Fibroblast of gingiva (primary cell): ENCODE measurements around the gene ATP1A2.

Experiments used
- DNase-seq: peaks from one replicate; pipeline ENCODE4 v3.0.0-alpha.2; 2011; ENCODE audit warnings: low read depth

The ATP1A2 gene

DNA sequence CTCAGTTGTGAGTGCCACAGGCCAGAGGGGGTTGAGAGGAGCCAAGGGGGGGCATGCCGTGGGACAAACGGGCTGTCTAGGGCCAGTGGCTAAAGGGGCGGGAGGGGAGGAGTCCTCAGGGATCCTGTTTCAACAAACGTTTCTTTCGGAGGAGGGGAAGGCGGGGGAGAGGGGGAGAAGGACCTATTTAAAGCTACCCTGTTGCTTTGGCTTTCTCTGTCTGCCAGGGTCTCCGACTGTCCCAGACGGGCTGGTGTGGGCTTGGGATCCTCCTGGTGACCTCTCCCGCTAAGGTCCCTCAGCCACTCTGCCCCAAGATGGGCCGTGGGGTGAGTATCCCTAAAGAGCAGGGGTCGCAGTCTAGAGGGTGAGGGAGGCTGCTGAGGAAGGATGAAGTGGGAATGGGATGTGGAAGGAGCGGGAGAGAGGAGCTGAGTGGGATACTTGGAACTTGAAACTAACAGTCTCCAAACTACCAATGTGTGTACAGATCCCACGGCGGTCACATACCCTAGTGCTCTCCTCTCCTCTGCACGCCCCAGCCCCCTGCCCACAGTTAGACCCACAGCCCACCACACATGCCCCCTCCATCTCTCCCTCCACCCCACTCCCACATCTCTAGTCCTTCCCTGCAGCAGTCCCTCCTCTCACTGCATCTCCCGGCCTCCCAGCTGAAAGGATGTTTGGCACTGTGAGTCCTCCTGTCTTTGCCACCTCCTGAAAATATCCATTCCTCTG is at the start of gene ATP1A2:
ATP1A2 (plus strand) TSS at position 215 of the 738 bp plus-strand sequence; CDS start at position 318, 103 bp downstream.
- no peak for DNase-seq

DNA sequence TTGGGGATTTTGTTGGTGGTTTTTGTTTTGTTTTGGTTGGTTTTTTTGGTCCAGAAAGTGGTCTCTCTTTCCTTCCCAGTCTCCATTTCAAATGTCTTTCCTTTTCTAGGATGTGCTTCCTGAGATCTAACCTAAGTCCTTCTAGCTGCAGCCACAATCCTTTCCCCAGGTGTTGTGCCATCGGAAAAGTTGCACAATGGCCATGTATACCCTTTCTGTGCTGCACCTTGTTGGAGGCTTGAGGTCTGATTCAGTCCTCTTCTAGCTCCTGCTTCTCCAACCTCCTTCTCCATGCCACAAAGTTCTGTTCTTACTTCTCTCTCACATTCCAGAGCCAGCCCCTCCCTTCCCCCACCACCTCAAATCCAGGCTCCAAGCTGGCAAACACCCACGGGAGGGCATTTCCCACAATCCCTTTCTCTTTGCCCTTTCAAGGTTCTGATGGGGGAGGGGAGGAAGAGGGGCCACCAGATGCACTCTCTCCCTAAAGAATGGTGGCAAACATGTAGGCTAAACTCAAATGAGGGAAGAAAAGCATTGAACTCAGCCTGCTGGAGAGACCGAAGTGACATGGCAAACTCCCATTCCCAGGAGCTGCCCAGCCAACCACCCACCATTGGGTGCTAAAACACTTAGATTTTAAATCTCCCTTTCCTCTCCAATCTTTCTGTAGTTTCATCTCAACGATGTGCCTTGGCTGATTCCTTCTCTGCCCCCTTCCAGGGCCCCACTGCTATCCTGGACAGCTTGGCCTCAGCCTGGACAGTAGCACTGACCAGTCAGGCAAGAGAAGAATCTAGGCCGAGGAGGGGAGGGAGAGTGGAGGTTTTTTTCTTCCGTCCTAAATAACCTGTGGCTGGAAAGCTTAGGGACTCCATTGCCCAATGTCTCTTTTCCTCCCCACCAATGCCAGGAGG is 48.5 kb upstream of the ATP1A2 start:
- no peak for DNase-seq

GRCh38 chr1:160068225-160068624 is 47.3 kb upstream of the ATP1A2 start:
- no peak for DNase-seq

DNA sequence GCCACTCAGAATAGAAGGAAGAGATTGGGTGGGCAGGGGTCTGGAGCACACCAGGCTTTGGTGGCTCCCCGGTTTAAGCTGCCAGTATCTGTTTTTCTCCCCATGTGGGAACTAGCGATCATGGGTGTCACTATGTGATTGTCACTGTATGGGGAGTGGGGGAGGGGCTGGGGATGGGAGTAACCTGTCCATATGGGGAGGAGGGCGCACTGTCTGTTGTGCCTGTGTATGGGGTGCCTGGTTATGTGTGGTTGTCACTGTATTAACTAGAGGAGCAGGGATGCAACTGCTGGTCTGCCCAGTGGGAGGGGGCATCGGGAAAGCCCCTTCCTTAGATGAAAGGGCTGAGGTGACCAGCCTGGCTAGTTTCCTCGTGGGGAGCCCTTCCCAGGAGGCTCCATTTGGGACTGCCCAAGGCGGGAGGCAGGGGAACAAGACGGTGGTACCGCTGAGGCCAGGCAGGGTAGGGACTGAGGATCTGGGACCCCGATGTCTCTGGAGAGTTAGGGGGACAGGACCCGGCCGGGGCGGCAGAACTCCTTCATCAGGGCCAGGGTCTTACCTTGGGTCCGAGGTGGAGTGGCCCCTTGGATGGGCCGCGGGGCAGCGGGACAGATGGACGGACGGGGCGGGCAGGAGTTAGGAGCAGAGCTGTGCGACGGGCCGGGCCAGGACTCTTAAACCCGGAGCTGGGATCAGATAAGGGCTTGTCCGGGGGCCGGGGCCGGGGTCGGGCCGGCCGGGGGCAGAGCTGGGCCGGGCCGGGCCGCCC is 45.9 kb upstream of the ATP1A2 start, which contains the start of gene KCNJ10:
KCNJ10 (minus strand) TSS at position 701 of the 772 bp plus-strand sequence. CDS start 27,628 bp downstream, outside the sequence.
- no peak for DNase-seq

GRCh38 chr1:160070243-160071163 is 45.1 kb upstream of the ATP1A2 start:
- peak; percentile 13 for DNase-seq

DNA sequence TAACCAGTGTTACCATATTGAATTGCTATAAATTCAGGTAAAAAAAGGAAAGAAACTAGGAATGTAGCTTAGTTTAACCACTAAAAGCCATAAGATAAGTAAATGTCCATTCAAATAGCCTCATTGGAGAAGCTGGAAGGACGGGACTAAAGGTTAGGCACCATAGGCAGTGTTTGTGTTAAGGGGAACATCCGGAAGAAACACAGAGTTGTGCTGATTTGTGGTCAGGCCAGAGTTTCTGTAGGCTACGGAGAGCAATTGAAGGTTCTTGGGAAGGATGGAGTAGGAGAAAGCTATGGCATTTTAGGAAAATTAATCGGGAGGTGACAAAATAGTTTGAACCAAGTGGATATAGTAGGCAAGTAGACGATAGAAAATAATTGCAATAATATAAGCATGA is 44.3 kb upstream of the ATP1A2 start:
- DNase-seq: no peak

DNA sequence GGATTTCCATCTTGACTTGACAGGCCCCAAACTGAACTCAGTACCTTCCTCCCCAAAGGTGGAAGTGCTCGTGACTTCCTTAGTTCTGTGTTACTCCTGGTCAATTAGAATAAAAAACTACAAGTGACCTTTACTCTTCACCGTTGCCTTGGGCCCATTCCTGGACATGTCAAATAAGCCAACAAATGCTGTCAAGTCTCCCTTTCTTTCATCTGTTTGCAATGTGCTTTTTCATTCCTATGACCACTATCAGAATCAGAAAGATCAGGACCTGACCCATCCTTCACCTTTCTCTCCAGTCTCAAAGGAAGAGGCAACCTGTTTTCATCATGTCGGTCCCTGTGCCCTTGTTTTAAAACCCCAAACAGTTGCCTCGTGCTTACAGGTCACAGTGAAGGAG is 40.7 kb upstream of the ATP1A2 start:
- DNase-seq: no peak

- no peak for DNase-seq
Measured at GRCh38 chr1:160075836-160076235, 39.7 kb upstream of the ATP1A2 start.

GRCh38 chr1:160076295-160076694 is 39.3 kb upstream of the ATP1A2 start:
- no peak for DNase-seq

DNA sequence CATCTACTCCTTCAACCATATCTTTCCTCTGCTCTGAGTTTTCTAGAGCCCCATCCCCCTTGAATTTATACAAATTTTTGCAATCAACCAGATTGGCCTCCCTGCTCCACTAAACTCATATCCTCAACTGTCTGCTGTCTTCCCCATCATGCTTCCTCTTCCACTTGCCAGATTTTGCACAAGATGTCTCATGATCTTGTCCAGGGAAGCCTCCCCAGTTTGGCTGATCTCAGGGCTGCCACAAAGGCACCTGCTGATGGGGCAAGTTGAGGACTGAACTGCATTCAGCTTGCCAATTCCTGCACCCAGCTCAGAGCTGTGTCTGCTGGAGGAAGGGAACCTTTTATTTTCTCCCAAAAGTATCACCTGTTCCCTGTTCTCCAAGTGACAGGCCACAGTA is 38.1 kb upstream of the ATP1A2 start:
- no peak for DNase-seq

GRCh38 chr1:160078512-160079195 is 36.9 kb upstream of the ATP1A2 start:
- DNase-seq: no peak

- DNase-seq: no peak
Measured at GRCh38 chr1:160079448-160079847, 36.1 kb upstream of the ATP1A2 start.

GRCh38 chr1:160080381-160081100 is 35.0 kb upstream of the ATP1A2 start:
- DNase-seq: no peak

DNA sequence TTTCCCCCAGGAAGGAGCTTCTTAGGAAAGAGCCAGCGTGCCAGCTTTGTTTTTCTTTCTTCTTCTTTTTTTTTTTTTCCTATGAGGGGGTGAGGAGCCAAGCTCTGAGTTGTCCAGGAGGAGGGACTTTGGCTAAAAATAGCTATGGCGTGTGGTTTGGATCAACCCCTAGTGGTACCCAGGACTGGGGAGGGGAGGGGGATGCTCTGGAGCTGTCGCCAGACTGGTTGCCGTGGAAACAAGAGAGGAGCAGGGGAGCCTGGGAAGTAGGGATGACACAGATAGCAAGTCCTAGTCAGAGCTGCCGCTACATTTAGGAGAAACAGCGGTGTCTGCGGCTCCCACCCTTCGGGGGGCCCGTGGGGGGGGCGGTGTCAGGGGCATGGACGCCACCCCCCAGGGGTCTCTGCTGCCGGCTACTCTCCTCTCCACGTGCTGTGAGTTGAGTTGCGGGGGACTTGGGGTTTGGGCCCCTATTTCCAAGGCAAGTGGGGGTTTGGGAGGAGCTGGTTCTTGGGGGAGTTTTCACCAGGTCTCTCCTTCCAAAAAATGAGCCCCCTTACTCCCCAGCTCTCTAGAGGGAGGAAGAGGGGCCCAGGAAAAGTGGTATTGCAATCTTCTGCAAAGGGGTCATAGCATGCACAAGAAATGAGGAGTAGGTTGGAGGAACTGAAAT is 34.2 kb upstream of the ATP1A2 start, which contains the start of gene KCNJ9:
KCNJ9 (plus strand) TSS at position 278 of the 676 bp plus-strand sequence. CDS start 2,493 bp downstream, outside the sequence.
- DNase-seq: peak; percentile 36

DNA sequence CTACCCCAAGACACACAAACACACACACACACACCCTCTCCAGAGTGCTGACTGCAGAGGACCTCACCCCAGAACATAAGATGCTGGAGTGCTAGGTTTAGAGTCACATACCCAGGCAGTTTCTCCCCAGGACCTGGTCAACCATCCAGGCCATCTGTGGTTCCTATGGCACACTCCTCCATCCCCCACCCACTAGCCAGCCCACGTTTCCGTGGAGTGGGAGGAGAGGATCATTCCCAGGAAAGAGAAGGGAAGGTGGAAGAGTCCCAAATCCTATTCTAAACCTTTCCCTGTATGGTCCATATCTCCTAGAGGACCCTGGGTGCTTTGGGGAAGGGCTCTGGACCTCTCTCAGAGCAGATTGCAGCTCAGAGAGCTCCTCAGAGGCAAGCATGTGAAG is 33.1 kb upstream of the ATP1A2 start:
- DNase-seq: no peak

GRCh38 chr1:160082926-160083325 is 32.6 kb upstream of the ATP1A2 start:
- no peak for DNase-seq

DNA sequence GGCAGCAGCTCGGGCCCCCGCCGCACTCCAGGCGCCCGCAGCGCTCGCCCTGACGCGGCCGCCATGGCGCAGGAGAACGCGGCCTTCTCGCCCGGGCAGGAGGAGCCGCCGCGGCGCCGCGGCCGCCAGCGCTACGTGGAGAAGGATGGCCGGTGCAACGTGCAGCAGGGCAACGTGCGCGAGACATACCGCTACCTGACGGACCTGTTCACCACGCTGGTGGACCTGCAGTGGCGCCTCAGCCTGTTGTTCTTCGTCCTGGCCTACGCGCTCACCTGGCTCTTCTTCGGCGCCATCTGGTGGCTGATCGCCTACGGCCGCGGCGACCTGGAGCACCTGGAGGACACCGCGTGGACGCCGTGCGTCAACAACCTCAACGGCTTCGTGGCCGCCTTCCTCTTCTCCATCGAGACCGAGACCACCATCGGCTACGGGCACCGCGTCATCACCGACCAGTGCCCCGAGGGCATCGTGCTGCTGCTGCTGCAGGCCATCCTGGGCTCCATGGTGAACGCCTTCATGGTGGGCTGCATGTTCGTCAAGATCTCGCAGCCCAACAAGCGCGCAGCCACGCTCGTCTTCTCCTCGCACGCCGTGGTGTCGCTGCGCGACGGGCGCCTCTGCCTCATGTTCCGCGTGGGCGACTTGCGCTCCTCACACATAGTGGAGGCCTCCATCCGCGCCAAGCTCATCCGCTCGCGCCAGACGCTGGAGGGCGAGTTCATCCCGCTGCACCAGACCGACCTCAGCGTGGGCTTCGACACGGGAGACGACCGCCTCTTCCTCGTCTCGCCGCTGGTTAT is 31.4 kb upstream of the ATP1A2 start:
- no peak for DNase-seq

DNA sequence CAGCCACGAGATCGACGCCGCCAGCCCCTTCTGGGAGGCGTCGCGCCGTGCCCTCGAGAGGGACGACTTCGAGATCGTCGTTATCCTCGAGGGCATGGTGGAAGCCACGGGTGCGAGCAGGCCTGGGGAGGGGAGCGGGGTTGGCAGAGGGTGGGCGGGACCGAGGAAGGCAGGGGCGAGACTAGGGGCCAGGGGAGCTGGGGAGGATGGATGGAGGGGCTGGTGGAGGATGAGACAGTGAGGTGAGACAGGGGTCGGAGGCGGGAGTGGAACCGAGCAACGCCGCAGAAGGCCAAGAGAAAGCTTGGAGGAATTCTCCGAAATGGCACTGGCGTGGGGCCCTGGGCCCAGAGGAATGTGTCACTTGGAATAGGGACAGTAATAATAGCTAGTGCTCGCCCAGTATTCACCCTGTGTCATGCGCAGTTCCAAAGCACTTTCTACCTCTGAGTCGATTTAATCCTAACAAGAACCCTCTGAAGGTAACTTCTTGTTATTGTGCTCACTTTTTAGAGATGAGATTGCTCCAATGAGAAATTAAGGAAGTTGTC is 30.7 kb upstream of the ATP1A2 start:
- DNase-seq: no peak
